Stomach (tissue), 9 donors: Measurements from ENCODE around the gene TP53I13. TPM values are rescaled to one million over a fixed set of nuclear protein-coding genes. Genes with fewer than 3 reads are reported as not detected.

Experiments used
- DNase-seq, 2 donors: peaks; one replicate each; pipeline versions ENCODE4 v3.0.0 to v3.0.0-alpha.2; 2013 to 2019
- H3K27ac ChIP-seq, 5 donors: fragments of 200-600 bp in 4 of 5; sonication (generic) in 4 of 5; one replicate each; pipeline ENCODE4 v1.5.1; 2013 to 2019; ENCODE audit warnings: mild to moderate bottlenecking in 1 of 5, moderate library complexity in 1 of 5
- H3K27me3 ChIP-seq, 3 donors: fragments of 200-600 bp; sonication (generic); one replicate each; pipeline ENCODE4 v1.5.1; 2017 to 2019; ENCODE audit warnings: mixed run types in 1 of 3
- H3K36me3 ChIP-seq, 4 donors: fragments of 200-600 bp; sonication (generic); 1 replicate in 3 of 4; 2 replicates in 1 of 4; pipeline ENCODE4 v1.5.1; 2016 to 2019
- H3K4me1 ChIP-seq, 4 donors: fragments of 200-600 bp; sonication (generic); one replicate each; pipeline ENCODE4 v1.5.1; 2016 to 2019
- H3K4me3 ChIP-seq, 4 donors: fragments of 200-600 bp; sonication (generic) in 3 of 4; one replicate each; pipeline ENCODE4 v1.5.1; 2016 to 2019; ENCODE audit warnings: mild to moderate bottlenecking in 1 of 4
- H3K9me3 ChIP-seq, 4 donors: fragments of 200-600 bp; sonication (generic); one replicate each; pipeline ENCODE4 v1.5.1; 2016 to 2019
- CTCF ChIP-seq, 7 experiments: fragments of 450-650 bp in 4 of 7; fragments of 200-600 bp in 3 of 7; sonication (generic) in 3 of 7; IDR thresholded peaks; one replicate each; pipeline ENCODE4 v1.5.1; 2016 to 2019; ENCODE audit warnings: antibody characterized with exemption in 7 of 7, control low read depth in 2 of 7, mild to moderate bottlenecking in 1 of 7
- EP300 ChIP-seq: sonication (generic); formaldehyde crosslinking; IDR thresholded peaks from one replicate; pipeline ENCODE4 v1.6.1; 2017; ENCODE audit warnings: antibody characterized with exemption
- POLR2A ChIP-seq, 4 donors: fragments of 450-650 bp; IDR thresholded peaks; one replicate each; pipeline ENCODE4 v1.6.1; 2016; ENCODE audit warnings: antibody characterized with exemption in 4 of 4, control low read depth in 2 of 4, mild to moderate bottlenecking in 1 of 4, moderate library complexity in 1 of 4
- POLR2AphosphoS5 ChIP-seq, 3 donors: sonication (generic); formaldehyde crosslinking; IDR thresholded peaks; one replicate each; pipeline ENCODE4 v1.6.1; 2016; ENCODE audit warnings: antibody characterized with exemption in 3 of 3
- WGBS, 5 donors: extraction: QIAGEN DNeasy Blood & Tissue Kit in 3 of 5; methylation state at CpG; one replicate each; pipeline versions ENCODE4 v1.1.5 to v1.1.7; 2013 to 2018; 5-methylcytosine and 5-hydroxymethylcytosine counted together
- intact Hi-C: fragments of 100-400 bp; cut with DNase I; formaldehyde crosslinking; loops from one replicate; pipeline ENCODE4 v1.15.1; 2023; ENCODE audit warnings: low total_unique reads
- polyA plus RNA-seq, 3 donors: library from polyadenylated mRNA; stranded (reverse); fragments of 200-250 nt; gene quantifications; one replicate each; pipeline ENCODE4 v1.2.3, GENCODE V29; 2013
- total RNA-seq, 5 donors: library from RNA; depleted of rRNA; stranded (reverse); fragments of >200 nt; gene quantifications; one replicate each; pipeline versions ENCODE4 v1.1.0 to v1.2.3, GENCODE V29; 2014 to 2016
- donor health status: healthy with polysubstance abuse.
- donor health status: Bipolar disorder and iron deficiency.
- donor health status: healthy.

Gene TP53I13
- total and polyA plus RNA-seq, 8 donors = 27.7 to 299 (median 64.1) TPM

DNA sequence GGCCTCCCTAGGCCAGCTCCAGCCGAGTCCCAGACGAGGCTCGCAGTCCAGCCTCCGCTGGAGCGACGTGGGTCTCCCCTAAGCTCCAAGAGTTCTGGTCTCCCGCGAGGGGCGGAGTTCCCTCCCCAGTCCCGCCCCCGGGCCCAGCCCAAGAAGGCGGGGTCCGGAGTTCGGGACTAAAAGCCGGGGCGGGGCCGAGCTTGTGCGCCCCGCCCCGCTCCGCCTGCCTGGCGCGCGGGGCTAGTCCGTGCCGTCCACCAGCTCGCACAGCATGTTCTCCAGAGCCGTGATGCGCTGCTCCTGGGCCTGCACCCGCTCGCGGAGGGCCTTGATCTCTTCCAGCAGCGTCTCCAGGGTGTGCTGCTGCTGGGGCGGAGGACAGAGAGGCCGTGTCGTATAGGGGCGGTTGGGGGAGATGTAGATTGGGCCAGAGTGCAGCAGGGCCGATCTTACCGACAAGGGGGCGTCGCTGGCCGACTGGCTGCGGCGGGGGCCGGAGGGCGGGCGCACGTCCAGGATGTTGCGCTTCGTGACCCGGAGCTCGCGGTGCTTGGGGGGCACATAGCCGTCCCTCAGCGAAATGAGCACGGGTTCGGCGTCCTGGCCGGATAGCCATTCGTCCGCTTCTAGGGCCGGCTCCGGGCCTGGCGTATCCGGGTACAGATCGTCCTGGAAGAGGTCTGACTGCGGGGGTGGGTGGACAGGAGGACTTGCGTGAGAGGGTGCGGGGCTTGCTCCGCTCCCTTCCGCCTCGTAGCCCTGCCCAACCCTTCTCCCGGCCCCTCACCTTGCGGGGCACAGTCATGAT lies 47.2 kb downstream of the TP53I13 start:
- peaks cover 0 to 66% (median 22%) of the 10 kb centered on the region in 3 donors for H3K27me3 ChIP-seq
- H3K9me3 ChIP-seq = no peaks in the 10 kb centered on the region
- peak overlapping the region in 3 of 5 donors; percentile 46 to 69 (median 58) for H3K27ac ChIP-seq
- intact Hi-C loops = no loop called here
- WGBS, 5 donors = 1 to 3% (median 2%) methylated on average over 36 to 74 of the region's 74 CpGs
- peak overlapping the region; percentile 39 to 58 (median 42) for H3K4me3 ChIP-seq
- peaks cover 53 to 71% (median 59%) of the 10 kb centered on the region in 4 donors for H3K4me1 ChIP-seq
- peak; percentile 92 to 95 for DNase-seq
- no peaks in the 10 kb centered on the region for H3K36me3 ChIP-seq
- TF ChIP-seq POLR2AphosphoS5 (IDR thresholded peaks at IDR 0.05) (peak; percentile 41 to 83 (median 60)), POLR2A (IDR thresholded peaks at IDR 0.05) (no peak)

DNA sequence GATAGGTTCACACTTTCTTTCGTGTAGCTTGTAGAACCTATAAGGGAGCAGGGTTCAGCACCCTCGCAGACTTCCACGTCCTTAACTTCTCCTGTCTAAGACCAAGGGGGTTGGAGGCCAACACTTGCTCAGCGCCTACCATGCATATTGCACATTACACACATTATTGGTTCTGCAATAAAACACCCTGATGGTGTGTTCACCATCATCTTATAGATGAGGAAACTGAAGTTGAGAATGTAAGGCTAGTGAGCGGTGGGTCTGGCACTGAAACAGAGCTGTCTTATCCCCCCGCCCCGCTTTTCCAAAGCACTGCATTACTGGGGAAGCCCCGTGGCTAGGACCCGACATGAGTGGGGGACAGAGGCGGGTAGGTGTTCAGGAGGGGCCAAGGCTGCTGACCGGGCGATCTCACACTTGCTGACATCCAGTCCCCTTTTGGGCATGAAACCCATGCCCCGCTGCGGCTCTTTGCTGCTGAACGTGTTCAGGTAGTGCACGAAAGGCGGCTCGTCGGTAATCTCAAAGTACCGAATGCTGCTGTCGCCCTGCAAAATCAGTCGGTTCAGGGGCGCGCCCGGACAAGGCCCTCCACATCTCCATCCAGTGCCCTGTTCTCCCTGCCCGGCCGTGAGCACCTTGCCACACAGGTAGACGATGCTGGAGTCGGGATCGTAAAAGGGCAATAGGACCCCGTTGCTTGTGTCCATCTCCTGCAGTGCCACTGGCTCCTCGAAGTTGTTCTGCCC lies 48.0 kb downstream of the TP53I13 start:
- Histone ChIP-seq H3K4me1 (peaks cover 53 to 71% (median 60%) of the 10 kb centered on the region in 4 donors), H3K4me3 (peak overlapping the region; percentile 39 to 58 (median 44)), H3K27ac (peak overlapping the region in 1 of 5 donors; percentile 69), H3K9me3 (no peaks in the 10 kb centered on the region), H3K27me3 (peaks cover 0 to 66% (median 22%) of the 10 kb centered on the region in 3 donors), H3K36me3 (no peaks in the 10 kb centered on the region)
- no peak for DNase-seq
- intact Hi-C loops = no loop called here
- TF ChIP-seq POLR2AphosphoS5 (IDR thresholded peaks at IDR 0.05) = no peak
- no peak for TF ChIP-seq CTCF (IDR thresholded peaks at IDR 0.05)
- TF ChIP-seq POLR2A (IDR thresholded peaks at IDR 0.05) = no peak
- TF ChIP-seq EP300 = no peak
- 17 to 29% (median 20%) methylated on average over 28 to 32 of the region's 32 CpGs for WGBS, 5 donors

DNA sequence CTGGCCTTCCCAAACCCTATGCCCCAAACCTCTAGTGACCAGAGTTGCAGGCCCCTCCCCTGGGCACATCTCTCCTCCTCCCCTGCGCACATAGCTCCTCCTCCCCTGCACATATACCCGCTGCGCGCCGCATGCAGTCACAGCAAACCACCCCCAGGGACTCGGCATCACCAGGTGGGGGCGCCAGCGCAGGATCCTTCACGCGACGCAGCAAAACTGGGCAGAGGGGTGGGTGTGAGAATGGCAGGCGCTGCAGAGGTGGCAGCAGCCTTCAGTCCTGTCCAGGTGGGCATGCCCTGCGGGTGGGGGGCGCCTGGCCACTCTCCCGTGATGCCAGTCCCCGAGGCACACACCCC lies 48.6 kb downstream of the TP53I13 start:
- Histone ChIP-seq H3K27me3 (peaks cover 0 to 66% (median 22%) of the 10 kb centered on the region in 3 donors), H3K36me3 (no peaks in the 10 kb centered on the region), H3K4me3 (peak overlapping the region; percentile 36 to 58 (median 41)), H3K27ac (peak overlapping the region in 2 of 5 donors; percentile 45 to 56), H3K9me3 (no peaks in the 10 kb centered on the region), H3K4me1 (peaks cover 58 to 76% (median 66%) of the 10 kb centered on the region in 4 donors)
- 0 to 2% (median 1%) methylated on average over 2 to 16 of the region's 16 CpGs for WGBS, 5 donors
- DNase-seq = peak; percentile 83 to 91
- intact Hi-C loops = no loop called here
- TF ChIP-seq POLR2AphosphoS5 (IDR thresholded peaks at IDR 0.05) (peak in 2 of 3 donors; percentile 5 to 54), EP300 (no peak), POLR2A (IDR thresholded peaks at IDR 0.05) (no peak), CTCF (IDR thresholded peaks at IDR 0.05) (peak in 5 of 7 experiments; percentile 22 to 63 (median 57))

GRCh38 chr17:29617481-29618271 lies 49.2 kb downstream of the TP53I13 start:
- Histone ChIP-seq H3K9me3 (no peaks in the 10 kb centered on the region), H3K4me1 (peaks cover 62 to 80% (median 72%) of the 10 kb centered on the region in 4 donors), H3K27me3 (peaks cover 0 to 65% (median 26%) of the 10 kb centered on the region in 3 donors), H3K36me3 (no peaks in the 10 kb centered on the region), H3K27ac (peak overlapping the region in 4 of 5 donors; percentile 45 to 56 (median 52)), H3K4me3 (peak overlapping the region; percentile 36 to 58 (median 41))
- TF ChIP-seq EP300 (no peak), CTCF (IDR thresholded peaks at IDR 0.05) (peak in 5 of 7 experiments; percentile 17 to 65 (median 62)), POLR2A (IDR thresholded peaks at IDR 0.05) (no peak), POLR2AphosphoS5 (IDR thresholded peaks at IDR 0.05) (peak in 1 of 3 donors; percentile 46)
- DNase-seq = peak; percentile 87 to 89
- intact Hi-C loops = no loop called here
- WGBS, 5 donors = 3 to 5% (median 4%) methylated on average over 27 to 68 of the region's 68 CpGs; no CpG with 5 or more reads in 1 of the 5 donors
